HG03457 (cell line): Measurements from ENCODE around the gene ANKRD26.

Experiments used
- ATAC-seq: cut with Tn5 transposase; IDR thresholded peaks from one replicate; pipeline ENCODE4 v1.9.1; 2021; ENCODE audit warnings: moderate number of reproducible peaks; ENCODE audit not compliant: unreplicated experiment

The ANKRD26 gene

DNA sequence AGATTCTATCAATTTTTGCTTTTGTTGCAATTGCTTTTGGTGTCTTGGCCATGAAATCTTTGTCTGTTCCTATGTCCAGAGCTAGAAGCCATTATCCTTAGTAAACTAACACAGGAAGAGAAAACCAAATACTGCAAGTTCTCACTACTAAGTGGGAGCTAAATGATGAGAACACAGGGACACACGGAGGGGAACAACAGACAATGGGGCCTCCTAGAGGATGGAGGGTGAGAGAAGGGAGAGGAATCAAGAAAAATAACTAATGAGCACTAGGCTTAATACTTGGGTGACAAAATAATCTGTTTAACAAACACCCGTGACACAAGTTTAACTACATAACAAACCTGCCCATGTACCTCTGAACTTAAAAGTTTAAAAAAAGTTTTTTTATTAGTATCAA is 78.2 kb downstream of the ANKRD26 start:
- ATAC-seq, result no peak

DNA sequence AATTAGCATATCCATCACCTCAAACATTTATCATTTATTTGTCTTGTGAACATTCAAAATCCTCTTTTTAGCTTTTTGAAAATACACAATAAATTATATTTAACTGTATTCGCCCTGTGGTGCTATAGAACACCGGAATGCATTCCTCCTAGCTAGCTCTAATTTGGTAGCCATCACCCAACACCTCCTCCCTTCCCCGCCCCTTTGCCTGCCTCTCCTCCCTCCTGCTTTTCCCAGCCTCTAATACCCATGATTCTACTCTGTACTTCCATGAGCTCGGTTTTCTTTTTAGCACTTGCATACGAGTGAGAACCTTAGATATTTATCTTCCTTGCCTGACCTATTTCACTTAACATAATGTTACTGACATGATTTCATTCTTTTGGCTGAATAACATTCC is 80.1 kb downstream of the ANKRD26 start:
- ATAC-seq, result no peak

DNA sequence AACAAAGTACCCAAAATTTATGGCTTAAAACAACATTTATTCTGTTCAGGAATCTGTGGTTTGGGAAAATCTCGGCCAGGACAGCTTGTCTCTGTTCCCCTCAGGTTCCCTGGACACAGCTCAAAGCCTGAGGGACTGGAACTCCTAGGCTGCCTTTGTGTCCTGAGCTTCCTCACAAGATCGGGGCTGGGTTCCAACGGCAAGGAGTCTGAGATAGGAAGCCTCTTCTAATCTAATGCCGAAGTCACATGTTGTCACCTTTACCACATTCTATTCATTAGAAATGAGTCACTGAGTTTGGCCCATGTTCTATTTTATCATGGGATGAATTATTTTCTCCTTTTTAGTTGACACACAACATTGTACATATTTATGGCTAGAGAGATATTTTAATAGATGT is 80.5 kb downstream of the ANKRD26 start:
- no peak for ATAC-seq

DNA sequence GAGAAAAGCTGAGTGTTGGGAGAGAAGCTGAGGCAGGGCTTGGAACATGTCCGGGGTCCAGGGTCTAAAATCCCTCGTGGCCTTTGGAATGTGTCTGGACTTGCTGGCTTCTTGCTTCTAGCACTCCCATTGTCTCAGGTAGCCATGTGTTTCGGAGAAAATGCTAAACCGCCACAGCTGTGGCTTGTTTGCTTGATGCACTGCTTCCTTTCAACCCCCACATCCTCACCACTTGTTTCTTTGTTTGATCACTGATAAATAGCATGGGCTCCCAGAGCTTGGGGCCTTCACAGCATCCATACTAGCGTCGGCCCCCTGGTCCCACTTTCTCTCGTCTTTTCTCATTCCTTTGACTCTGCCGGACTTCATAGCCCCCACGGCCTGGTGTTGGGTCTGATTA is 102.7 kb downstream of the ANKRD26 start:
- ATAC-seq, result no peak

DNA sequence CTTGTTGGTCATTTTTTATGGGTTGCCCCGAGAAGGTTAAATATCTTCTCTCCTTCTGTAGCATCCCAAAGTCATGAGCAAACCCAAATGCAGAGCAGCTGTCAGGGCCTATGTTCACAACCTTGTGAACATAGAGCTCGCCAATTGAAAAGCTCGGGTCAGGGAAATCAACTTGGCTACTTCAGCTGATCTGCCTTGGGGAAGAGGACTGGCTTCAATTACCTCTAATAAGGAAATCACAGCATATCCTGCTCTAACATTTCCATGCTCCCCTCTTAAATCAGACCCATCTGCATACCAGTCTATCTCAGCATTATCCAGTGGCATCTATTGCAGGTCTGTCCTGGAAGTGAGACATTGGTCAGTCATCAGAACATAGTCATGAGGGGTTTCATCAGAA is 105.6 kb downstream of the ANKRD26 start:
- ATAC-seq, result no peak

DNA sequence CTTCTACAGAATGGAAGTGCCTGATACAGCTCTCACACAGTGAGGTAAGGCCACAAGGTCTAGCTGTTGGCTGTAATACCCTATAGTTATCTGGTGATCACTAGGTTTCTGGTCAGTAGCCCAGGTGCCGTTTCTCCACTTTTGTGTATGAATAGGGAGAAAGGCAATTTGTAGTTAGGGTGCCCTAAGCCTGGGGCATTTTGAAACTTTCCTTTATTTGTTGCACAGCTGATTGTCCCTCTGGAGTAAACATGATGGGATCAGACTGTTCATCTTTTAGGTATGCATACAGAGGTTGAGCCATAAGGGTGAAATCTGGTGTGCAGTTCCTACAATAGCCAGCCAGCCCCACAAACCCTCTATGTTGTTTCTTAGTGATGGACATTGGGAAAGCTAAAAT is 112.4 kb downstream of the ANKRD26 start:
- no peak for ATAC-seq

DNA sequence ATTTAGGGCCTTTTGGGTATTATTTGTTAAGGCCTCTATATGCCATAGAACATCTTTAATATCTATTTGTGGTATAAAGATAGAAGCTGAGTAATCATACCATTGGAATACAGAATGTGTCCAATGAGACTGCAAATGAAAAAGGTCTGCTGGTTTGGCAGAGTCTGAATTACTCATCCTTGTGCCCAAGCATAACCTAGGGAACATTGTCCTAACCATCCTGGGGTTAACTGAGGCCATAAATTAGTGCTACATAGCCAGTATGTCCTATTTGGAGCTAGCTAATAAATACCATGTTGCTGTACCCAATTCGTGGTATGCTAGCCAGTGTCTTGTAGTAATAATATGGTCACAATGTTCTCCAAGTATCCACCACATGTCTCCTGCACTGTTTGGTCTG is 117.1 kb downstream of the ANKRD26 start:
- ATAC-seq, result no peak

DNA sequence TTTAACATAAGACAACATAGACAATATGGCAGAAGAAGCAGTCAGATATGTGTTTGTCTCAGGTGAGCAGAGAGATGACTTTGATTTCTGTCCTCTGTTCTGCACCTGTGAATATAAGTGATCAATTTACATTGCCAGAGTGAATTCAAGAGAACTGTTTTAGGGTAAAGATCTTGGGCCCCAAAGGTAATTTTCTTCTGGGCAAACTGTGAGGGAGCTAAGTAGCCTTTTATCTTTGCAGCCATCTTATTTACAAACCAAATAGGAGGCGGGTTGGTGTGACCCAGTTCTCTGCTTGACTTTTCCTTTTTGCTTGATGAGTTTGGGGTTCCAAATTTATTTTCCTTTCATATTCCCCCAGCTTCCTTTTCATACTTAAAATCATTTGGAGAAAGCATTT is 118.2 kb downstream of the ANKRD26 start:
- ATAC-seq, result no peak

DNA sequence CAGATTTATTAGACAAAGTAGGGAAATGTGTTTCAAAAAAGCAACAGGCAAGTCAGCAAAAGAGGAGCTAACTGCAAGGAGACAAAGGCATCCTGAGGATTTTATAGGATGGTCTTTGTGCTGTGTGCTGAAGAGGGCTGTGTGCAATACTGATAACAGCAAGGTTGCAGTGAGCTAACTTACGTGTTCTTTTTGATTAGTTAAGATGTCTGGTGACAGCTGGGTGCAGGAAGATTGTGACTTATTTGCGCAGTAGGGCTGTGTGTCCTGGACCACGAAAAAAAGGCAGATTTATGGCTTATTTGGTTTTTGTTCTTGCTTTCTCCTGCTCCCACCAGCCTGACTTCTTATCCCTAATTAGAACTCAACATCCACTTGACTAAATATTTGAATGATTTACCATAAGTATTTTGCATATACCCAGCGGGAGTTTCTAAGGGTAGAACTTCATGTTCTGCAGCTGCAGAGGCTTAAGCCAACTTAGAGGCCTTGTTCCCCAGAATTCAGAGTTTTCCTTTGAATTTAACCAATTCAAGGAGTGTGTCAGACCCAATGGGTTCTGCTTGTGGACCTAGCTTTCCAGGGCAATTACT is 119.0 kb downstream of the ANKRD26 start:
- no peak for ATAC-seq

DNA sequence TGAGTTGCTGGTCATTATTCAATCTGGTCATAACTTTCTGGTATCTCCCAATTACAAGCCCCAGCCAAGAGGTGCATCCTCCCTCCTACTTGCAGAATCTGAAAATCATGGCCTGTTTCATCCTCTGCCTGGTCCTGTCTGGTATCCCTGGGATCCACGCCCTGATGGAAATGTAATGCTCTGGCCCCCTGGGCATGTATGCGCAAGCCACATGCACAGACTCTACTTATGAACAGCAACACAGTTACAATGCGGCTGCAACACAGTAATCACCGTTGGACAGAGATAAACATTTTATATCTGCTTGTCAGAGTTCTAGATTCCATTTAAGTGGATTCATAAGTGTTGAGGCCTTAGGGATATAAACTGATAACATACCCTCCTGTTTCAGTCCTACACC is 121.8 kb downstream of the ANKRD26 start:
- no peak for ATAC-seq

DNA sequence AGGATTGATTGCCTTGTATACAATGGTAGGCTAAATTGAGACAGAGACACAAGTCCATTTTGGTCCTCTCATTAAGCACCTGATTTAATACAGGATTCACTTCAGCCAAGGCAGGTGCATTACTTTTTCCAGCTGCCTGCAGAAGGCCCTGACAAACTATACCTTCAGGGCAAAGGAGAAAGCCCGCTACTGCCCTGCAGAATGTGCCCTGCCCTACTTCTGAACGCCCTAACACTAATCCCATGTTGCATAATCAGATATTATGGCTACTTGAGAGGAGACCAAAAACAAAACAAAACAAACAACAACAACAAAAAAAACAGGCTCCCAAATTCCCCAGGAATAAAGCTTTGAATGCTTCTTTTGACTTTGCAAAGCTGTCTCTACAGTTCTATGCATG is 122.7 kb downstream of the ANKRD26 start:
- ATAC-seq, result no peak

DNA sequence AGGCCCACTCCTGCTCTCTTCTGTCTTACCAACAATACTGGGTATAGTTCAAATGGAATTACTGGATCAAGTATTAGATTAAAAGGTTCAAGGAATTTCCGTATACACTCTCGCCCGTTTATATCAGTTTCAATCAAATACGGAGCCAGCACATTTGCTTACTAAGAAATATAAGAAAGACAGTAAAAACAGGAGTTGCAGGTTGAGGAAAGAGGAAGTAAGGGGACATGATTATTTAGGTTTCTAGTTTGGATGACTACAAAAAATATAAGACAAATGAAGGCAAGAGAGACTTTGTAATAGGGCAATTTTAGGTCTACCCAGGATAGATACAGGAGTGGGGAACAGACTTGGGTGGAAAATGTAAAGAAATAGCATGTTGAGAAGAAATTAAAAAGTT is 129.6 kb downstream of the ANKRD26 start:
- ATAC-seq, result no peak

DNA sequence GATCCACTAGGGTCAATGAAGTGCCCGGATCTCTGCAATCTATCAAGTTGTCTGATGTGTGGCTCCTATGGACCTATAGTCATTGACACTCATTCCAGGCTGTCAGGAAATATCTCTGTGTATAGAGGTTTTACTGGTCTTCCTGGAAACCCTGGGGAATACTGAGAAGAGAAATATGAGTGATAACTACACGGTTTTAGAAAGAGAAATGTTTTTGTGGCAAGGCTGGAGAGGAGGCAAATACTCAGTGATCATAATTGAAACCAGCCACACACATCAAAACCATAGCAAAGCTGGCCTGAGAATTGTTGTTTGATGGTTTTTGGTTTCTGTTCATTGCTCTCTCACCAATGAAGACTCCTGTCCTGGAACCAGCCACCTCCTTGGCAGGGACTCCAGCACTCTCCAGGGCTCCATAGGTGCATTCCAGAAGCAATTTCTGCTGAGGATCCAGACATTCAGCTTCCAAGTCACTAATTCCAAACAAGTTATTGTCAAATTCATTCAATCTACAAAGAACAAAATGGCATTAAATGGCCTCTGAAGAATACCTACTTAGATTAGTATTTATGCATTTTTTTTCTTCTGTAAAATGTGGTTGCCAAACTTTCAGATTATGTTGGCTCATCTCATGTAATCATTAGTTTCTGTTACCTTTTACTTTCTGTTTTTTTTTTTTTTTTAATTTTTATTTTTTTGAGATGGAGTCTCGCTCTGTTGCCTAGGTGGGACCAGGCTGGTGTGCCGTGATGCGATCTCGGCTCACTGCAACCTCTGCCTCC is 131.0 kb downstream of the ANKRD26 start:
- ATAC-seq, result peak; percentile 80

DNA sequence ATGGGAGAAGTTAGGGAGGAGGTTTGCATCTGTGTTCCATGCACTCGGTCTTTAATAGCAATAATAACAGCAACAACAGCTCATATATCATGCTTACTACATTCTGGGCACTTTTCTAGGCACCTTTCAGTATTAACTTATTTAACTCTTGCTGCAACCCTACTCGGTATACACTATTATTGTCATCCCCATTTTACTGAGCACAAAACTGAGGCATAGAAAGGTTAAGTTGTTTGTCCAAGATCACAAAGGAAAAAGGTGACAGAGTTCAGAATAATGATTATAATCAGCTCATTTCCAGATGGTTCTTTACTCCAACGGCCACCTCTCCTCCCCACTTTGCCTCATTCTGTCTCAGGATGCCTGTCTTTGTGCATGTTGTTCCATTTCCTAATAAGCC is 137.5 kb downstream of the ANKRD26 start:
- ATAC-seq, result no peak

DNA sequence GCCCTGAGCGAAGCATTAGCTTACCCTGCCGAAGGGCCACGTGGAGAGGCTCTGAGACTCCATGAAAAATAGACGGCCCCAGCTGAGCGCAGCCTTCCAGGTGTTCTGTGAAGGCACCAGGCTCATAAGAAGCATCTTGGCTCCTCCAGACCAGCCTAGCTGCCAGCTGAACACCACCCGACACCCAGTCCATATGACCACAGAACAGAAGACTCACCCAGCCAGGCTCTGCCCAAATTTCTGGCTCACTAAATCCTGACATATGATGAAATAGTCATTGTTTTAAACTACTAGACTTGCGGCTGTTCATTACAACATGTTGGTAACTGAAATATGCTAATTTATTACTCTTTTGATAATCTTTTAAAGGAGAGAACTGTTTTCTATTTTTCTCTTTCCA is 140.0 kb downstream of the ANKRD26 start:
- no peak for ATAC-seq

DNA sequence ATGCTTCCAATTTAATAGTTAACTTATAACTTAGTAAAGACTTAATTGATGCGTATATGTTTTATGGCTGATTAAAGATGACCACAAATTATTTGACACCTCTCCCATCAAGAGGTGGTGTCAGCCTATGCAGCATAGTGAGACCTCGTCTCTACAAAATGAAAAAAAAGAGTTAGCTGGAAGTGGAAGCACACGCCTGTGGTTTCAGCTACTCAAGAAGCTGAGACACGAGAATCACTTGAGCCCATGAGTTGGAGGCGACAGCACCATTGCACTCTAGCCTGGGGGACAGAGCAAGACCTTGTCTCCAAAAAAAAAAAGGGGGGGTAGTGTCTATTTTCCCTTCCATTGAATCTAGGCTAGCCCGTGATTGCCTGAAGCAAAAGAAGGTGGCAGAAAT is 140.5 kb downstream of the ANKRD26 start:
- no peak for ATAC-seq
